ENCODE data around the gene TMEM106C. TPM values are rescaled to one million over a fixed set of nuclear protein-coding genes. Genes with fewer than 3 reads are reported as not detected.

TMEM106C gene
- total and polyA plus RNA-seq, 9 of the 15 experiments (the other 6 are each of a cell fraction or from before 2014, with no cell fraction given), result 37.6 to 183 (median 57.2) TPM

- TF ChIP-seq BCLAF1 (IDR thresholded peaks at IDR 0.05; ENCODE audit: borderline replicate concordance in 1 of 2, control insufficient read depth in 1 of 2, low read depth in 2 of 2, low read length in 1 of 2) (no peak), CBFA2T3 (IDR thresholded peaks at IDR 0.05) (no peak), KAT2B (IDR thresholded peaks at IDR 0.05; ENCODE audit: low read depth, low read length) (peak; percentile 44), MGA (IDR thresholded peaks at IDR 0.05) (peak; percentile 79), ATF6 (CRISPR knock-in tag; IDR thresholded peaks at IDR 0.05) (peak; percentile 28; the same call in 1 of the 2 replicates), ZNF740 (CRISPR knock-in tag; IDR thresholded peaks at IDR 0.05) (peak; percentile 85; the same call in 1 of the 2 replicates), ZNF740 (tag; IDR thresholded peaks at IDR 0.05) (no peak), RHOXF2B (CRISPR knock-in tag; conservative IDR thresholded peaks at IDR 0.05) (no peak)
Observed at GRCh38 chr12:47963340-47964040, at the start of gene TMEM106C (continued).
